Suprapubic skin (tissue), 4 donors: ENCODE measurements around the gene CLSTN1.

ENCODE experiments used
- CTCF ChIP-seq, 2 donors: fragments of 200-600 bp in 1 of 2; fragments of 450-650 bp in 1 of 2; sonication (generic) in 1 of 2; IDR thresholded peaks; one replicate each; pipeline ENCODE4 v1.5.1; 2016 to 2019; ENCODE audit warnings: antibody characterized with exemption in 2 of 2, mild to moderate bottlenecking in 1 of 2, moderate library complexity in 1 of 2
- EP300 ChIP-seq: sonication (generic); formaldehyde crosslinking; IDR thresholded peaks from one replicate; pipeline ENCODE4 v1.6.1; 2017; ENCODE audit warnings: antibody characterized with exemption
- POLR2A ChIP-seq, 2 donors: fragments of 450-650 bp; IDR thresholded peaks; one replicate each; pipeline ENCODE4 v1.6.1; 2017; ENCODE audit warnings: antibody characterized with exemption in 2 of 2, mild to moderate bottlenecking in 2 of 2, moderate library complexity in 2 of 2
- POLR2AphosphoS5 ChIP-seq, 3 donors: sonication (generic); formaldehyde crosslinking; IDR thresholded peaks; one replicate each; pipeline ENCODE4 v1.6.1; 2017; ENCODE audit warnings: antibody characterized with exemption in 3 of 3

GRCh38 chr1:9710037-9710436 lies 113.7 kb downstream of the CLSTN1 start:
- no peak for TF ChIP-seq CTCF (IDR thresholded peaks at IDR 0.05)
- no peak for TF ChIP-seq POLR2A (IDR thresholded peaks at IDR 0.05)
- TF ChIP-seq POLR2AphosphoS5 (IDR thresholded peaks at IDR 0.05): no peak
- TF ChIP-seq EP300: no peak
